BE2C (cell line): Measurements from ENCODE around the gene SGPL1.

ENCODE experiments used
- DNase-seq: peaks from one replicate; pipeline ENCODE4 v3.0.0-alpha.2; 2020
- H3K27me3 ChIP-seq: fragments of 250-450 bp; sonication (Bioruptor Pico); 2 replicates; pipeline ENCODE4 v1.5.1; 2020; ENCODE audit warnings: mild to moderate bottlenecking
- H3K36me3 ChIP-seq: fragments of 250-450 bp; sonication (Bioruptor Pico); 2 replicates; pipeline ENCODE4 v1.5.1; 2020; ENCODE audit warnings: mild to moderate bottlenecking
- H3K4me1 ChIP-seq: fragments of 250-450 bp; sonication (Bioruptor Pico); 2 replicates; pipeline ENCODE4 v1.5.1; 2020
- H3K4me3 ChIP-seq: 2 replicates; pipeline ENCODE4 v1.5.1; 2011; ENCODE audit warnings: low read depth, low read length
- H3K9me3 ChIP-seq: fragments of 250-450 bp; sonication (Bioruptor Pico); 2 replicates; pipeline ENCODE4 v1.5.1; 2020
- CTCF ChIP-seq: IDR thresholded peaks from 2 replicates; pipeline ENCODE4 v1.5.1; 2012; ENCODE audit warnings: mild to moderate bottlenecking, low read depth, low read length

Gene SGPL1

DNA sequence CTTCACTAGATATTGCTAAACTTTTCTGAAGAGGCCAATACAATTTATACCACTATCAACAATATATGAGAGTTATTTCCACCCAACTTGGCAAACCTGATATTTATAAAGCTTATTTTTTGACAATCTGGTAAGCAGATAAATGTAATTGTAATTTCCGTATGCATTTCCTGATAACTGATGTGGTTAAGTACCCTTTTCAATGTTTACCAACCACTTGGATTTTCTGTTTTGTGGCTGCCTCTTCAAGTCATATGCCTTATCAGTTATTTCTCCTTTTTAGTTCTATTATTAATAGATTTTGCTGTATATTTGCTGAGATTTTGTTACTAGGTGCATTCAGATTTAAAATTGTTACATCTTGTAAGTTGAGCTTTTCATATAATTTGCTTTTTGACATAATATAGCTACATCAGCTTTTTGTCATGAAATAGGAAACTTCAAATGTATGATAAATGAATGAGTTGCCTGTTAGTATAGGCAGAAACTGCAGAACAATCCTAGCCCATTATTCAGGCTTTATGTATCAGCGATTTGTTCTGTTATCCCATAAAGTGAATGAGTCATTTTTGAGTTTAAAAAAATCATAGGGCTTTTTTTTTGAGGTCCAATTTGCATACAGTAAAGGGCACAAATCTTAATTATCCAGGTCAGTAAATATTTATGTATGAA lies 11.5 kb downstream of the SGPL1 start:
- no peaks in the 10 kb centered on the region for H3K27me3 ChIP-seq
- H3K36me3 ChIP-seq = peaks cover 3% of the 10 kb centered on the region
- H3K9me3 ChIP-seq = no peaks in the 10 kb centered on the region
- no peak for TF ChIP-seq CTCF
- H3K4me3 ChIP-seq = no peak overlapping the region
- no peak for DNase-seq
- peaks cover 8% of the 10 kb centered on the region for H3K4me1 ChIP-seq

DNA sequence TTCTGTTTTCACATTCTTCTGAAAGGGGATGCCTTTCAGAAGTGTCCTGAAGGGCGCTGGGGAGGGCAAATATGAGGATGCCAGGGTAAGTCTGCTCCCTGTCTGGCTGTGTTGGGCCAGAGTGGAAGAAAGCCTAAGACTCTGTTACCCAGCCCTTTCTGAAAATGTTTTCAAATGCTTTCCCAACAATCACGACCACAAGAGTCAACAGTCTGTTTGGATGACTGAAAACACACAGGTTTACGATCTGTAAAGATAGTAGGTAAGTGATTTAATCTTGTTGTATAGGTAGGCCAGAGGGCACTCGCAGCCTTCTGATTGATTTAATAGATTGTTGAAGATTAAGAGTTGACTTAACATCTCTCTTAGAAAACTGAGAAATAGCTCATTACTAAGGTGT lies 13.2 kb downstream of the SGPL1 start:
- TF ChIP-seq CTCF = no peak
- Histone ChIP-seq H3K9me3 (no peaks in the 10 kb centered on the region; the same call in 1 of the 2 replicates), H3K4me3 (no peak overlapping the region), H3K27me3 (no peaks in the 10 kb centered on the region), H3K36me3 (peaks cover 3% of the 10 kb centered on the region), H3K4me1 (peaks cover 22% of the 10 kb centered on the region)
- no peak for DNase-seq

- no peaks in the 10 kb centered on the region; the same call in 1 of the 2 replicates for H3K9me3 ChIP-seq
- H3K4me1 ChIP-seq = peaks cover 19% of the 10 kb centered on the region
- no peak overlapping the region for H3K4me3 ChIP-seq
- H3K27me3 ChIP-seq = no peaks in the 10 kb centered on the region
- H3K36me3 ChIP-seq = peaks cover 3% of the 10 kb centered on the region
- no peak for DNase-seq
- TF ChIP-seq CTCF = no peak
Observed at GRCh38 chr10:70829543-70829942, 13.8 kb downstream of the SGPL1 start.

DNA sequence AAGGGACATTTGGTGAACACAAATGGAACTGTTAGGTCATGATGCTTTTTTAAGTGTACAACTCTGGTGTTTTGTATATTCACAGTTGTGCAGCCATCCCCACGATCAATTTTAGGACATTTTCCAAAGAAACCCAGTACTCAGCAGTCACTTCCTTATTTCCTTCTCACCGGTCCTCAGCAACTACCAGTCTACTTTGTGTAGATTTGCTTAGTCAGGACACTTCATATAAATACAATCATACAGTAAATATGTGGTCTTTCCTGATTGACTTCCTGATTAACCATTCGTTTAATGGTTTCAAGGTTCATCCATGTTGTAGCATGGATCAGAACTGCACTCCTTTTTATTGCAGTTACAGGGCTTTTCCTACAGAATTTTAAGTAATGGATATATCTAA lies 14.4 kb downstream of the SGPL1 start:
- no peak for DNase-seq
- peaks cover 3% of the 10 kb centered on the region for H3K36me3 ChIP-seq
- no peak for TF ChIP-seq CTCF
- peaks cover 19% of the 10 kb centered on the region for H3K4me1 ChIP-seq
- no peaks in the 10 kb centered on the region; the same call in 1 of the 2 replicates for H3K9me3 ChIP-seq
- H3K4me3 ChIP-seq = no peak overlapping the region
- H3K27me3 ChIP-seq = no peaks in the 10 kb centered on the region

- Histone ChIP-seq H3K4me3 (no peak overlapping the region), H3K36me3 (peaks cover 3% of the 10 kb centered on the region; the same call in 1 of the 2 replicates), H3K27me3 (no peaks in the 10 kb centered on the region), H3K9me3 (no peaks in the 10 kb centered on the region; the same call in 1 of the 2 replicates), H3K4me1 (peaks cover 19% of the 10 kb centered on the region)
- TF ChIP-seq CTCF = no peak
- no peak for DNase-seq
Observed at GRCh38 chr10:70832221-70832620, 16.5 kb downstream of the SGPL1 start.

DNA sequence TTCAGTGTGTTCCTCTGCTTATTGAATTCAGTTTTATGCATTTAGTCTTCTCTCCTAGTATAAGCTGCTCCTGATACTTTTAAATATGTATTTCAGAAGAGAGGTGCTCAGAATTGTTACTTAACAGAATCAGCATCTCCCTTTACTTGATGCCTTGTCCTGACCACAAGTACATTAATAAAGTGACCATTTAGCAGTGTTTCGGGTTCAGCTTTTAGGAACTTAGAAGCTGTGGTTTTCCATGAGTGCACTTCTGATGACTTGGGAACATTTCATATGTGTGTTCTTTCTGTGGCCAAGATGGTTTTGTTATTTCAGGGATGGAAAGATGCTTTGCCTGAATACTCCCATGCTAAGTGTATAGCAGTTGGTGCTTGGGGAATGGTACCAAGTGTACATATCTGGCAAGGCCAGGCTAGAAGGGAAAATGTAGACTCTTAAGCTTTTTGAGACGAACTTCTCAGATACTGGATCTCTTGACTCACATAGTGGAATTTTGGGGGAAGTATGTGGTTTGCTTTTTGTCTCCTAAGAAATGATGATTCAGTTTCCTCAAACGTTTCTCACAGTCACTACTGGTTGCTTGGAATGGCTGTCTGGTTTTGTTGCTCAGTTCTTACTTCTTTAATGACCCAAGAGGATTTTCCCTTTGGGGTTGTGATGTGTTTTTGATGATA lies 17.2 kb downstream of the SGPL1 start:
- Histone ChIP-seq H3K36me3 (peaks cover 3% of the 10 kb centered on the region; the same call in 1 of the 2 replicates), H3K4me3 (no peak overlapping the region), H3K27me3 (no peaks in the 10 kb centered on the region), H3K9me3 (no peaks in the 10 kb centered on the region; the same call in 1 of the 2 replicates), H3K4me1 (peaks cover 19% of the 10 kb centered on the region)
- TF ChIP-seq CTCF = no peak
- DNase-seq = no peak
